Skeletal muscle tissue (tissue), 4 donors: Measurements from ENCODE around the gene SOWAHB. TPM values are rescaled to one million over a fixed set of nuclear protein-coding genes. Genes with fewer than 3 reads are reported as not detected.

Experiments
- H3K27ac ChIP-seq: one replicate; pipeline ENCODE4 v1.7.0; 2013; ENCODE audit warnings: mild to moderate bottlenecking, low read depth, low read length, inconsistent platforms
- H3K27me3 ChIP-seq, 3 donors: one replicate each; pipeline ENCODE4 v1.7.0; 2013; ENCODE audit warnings: low read length in 3 of 3; ENCODE audit not compliant: control insufficient read depth in 3 of 3, insufficient read depth in 3 of 3
- H3K36me3 ChIP-seq, 3 donors: one replicate each; pipeline ENCODE4 v1.7.0; 2013; ENCODE audit warnings: low read length in 3 of 3; ENCODE audit not compliant: control insufficient read depth in 3 of 3, insufficient read depth in 3 of 3
- H3K4me1 ChIP-seq, 3 donors: one replicate each; pipeline ENCODE4 v1.7.0; 2013; ENCODE audit warnings: low read length in 3 of 3, mild to moderate bottlenecking in 3 of 3; ENCODE audit not compliant: control insufficient read depth in 3 of 3, insufficient read depth in 3 of 3
- H3K4me3 ChIP-seq, 3 donors: one replicate each; pipeline ENCODE4 v1.7.0; 2013; ENCODE audit warnings: low read length in 3 of 3
- H3K9ac ChIP-seq, 3 donors: one replicate each; pipeline ENCODE4 v1.7.0; 2013; ENCODE audit warnings: low read length in 3 of 3, mild to moderate bottlenecking in 3 of 3, moderate library complexity in 2 of 3, low read depth in 1 of 3
- H3K9me3 ChIP-seq, 3 donors: one replicate each; pipeline ENCODE4 v1.7.0; 2013; ENCODE audit warnings: low read length in 3 of 3; ENCODE audit not compliant: control insufficient read depth in 3 of 3
- total RNA-seq: library from RNA; depleted of rRNA; stranded (reverse); fragments of >200 nt; gene quantifications from one replicate; pipeline ENCODE4 v1.2.3, GENCODE V29; 2014
- donor health status: Osteomylitis.

Gene SOWAHB
- total RNA-seq, 1 donor from 2014 or later = under 0.01 TPM

DNA sequence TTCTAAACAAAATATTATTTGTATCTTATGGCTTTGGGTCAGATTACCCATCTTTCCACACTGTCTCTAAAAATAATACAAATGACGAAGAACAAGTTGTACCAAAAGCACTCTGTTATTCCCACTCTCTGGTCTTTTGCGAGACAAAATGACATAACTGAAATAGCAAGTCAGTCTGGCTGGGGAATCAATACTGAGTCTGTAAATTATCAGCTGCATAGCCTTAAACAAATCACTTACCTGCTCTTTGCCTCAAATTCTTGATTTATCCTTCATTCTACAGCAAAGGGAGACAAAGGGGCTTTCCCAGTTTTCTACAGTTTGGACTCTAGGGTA lies 40.9 kb downstream of the SOWAHB start:
- Histone ChIP-seq H3K4me1 (no peaks in the 10 kb centered on the region), H3K9me3 (no peaks in the 10 kb centered on the region), H3K27me3 (no peaks in the 10 kb centered on the region), H3K4me3 (no peak overlapping the region), H3K27ac (no peak overlapping the region), H3K9ac (no peak overlapping the region), H3K36me3 (no peaks in the 10 kb centered on the region)

DNA sequence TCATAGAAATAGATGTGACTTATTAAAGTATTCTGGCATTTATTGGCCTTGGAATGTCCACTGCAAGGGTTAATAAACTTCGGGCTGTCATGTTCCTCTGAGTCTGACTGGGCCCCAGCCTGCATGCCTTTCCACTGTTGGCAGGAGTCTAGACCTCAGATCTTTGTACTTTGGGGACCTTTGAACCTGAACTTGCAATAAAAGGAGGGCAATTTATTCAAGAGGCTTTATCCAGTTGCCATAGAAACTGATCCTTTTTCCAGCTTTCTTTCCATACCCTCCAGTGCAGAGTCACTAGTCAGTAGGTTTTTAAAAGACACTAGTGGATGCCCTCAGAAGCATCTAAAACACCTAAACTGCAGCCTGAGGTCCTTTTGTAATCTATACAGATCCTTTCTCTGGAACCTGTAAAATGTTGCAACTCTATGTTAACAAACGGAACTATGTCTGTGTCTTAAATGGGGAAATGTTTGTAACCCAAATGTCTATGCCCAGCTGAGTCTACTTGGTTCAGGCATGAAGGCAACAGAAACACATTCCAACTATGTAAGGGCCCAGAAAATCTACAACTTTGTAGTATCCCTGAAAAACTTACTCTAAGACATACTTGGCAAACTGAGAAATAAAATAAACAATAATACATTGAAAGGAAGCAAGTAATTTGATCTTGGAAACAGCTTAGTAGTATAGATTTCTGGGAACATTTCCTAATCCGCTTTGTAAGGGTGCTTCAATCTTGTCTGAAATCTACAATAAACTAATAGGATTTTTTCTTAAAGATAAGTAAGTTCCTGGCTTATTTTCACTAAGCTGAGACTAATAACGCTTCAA lies 41.5 kb downstream of the SOWAHB start:
- H3K4me3 ChIP-seq = no peak overlapping the region
- no peaks in the 10 kb centered on the region for H3K27me3 ChIP-seq
- no peaks in the 10 kb centered on the region for H3K9me3 ChIP-seq
- no peaks in the 10 kb centered on the region for H3K36me3 ChIP-seq
- no peak overlapping the region for H3K27ac ChIP-seq
- no peaks in the 10 kb centered on the region for H3K4me1 ChIP-seq
- H3K9ac ChIP-seq = no peak overlapping the region

DNA sequence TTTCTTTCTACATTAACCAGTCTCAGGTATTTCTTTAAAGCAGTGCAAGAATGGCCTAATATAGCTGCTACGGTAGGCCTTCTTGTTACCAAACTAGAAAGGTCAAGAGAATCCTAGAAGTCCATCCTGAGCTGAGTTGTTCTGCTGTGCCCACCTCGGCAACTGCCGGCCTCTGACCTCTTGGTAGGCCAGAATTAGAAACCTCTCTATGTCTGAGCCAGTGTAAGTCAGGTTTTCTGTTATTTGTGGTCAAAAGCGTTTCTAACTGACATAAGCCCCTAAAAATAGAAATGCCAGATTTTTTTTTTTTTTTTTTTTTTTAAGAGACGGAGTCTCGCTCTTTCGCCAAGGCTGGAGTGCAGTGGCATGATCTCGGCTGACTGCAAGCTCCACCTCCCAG lies 43.1 kb downstream of the SOWAHB start:
- Histone ChIP-seq H3K36me3 (no peaks in the 10 kb centered on the region), H3K4me3 (no peak overlapping the region), H3K4me1 (no peaks in the 10 kb centered on the region), H3K9ac (no peak overlapping the region), H3K27ac (no peak overlapping the region), H3K9me3 (no peaks in the 10 kb centered on the region), H3K27me3 (no peaks in the 10 kb centered on the region)

DNA sequence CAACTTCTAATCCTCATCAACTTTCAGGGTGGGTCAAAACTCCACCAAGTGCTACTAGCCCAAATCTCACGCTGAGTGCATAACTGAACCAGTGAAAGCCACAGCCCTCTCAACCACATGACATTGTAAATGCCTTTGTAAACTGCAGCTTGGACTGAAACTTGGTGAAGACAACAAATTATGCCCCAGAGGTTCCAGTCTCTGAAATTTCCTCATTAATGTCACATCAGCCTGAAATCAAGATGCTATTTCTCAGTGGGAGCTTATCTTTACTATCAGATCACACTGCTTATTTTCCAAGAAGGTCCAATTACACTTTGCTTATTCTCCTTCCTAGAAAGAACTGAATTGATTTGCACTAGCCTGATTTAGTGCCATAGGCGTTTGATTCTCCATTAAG lies 46.6 kb downstream of the SOWAHB start:
- no peaks in the 10 kb centered on the region for H3K9me3 ChIP-seq
- H3K4me1 ChIP-seq = no peaks in the 10 kb centered on the region
- no peak overlapping the region for H3K9ac ChIP-seq
- H3K27ac ChIP-seq = no peak overlapping the region
- H3K36me3 ChIP-seq = no peaks in the 10 kb centered on the region
- H3K4me3 ChIP-seq = no peak overlapping the region
- no peaks in the 10 kb centered on the region for H3K27me3 ChIP-seq

DNA sequence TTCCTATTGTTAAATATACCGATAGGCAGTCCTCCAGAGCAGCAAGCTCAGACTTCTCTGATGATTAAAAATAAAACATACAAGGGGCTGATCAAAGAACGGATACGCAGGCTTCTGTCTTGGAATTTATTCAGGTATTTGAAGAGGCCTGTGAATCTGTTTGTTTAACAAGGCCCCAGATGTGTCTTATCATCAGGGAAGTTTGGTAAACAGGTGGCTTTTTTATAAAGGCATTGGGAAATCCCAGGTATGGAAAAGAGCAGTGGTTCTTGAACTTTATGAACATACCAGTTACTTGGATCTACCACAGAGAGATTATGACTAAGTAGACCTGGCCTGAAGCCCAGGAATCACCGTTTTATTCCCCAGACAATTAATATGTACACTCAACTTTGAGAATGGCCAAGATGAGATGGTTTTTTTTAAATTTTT lies 47.9 kb downstream of the SOWAHB start:
- Histone ChIP-seq H3K4me3 (no peak overlapping the region), H3K9me3 (no peaks in the 10 kb centered on the region), H3K27me3 (no peaks in the 10 kb centered on the region), H3K4me1 (no peaks in the 10 kb centered on the region), H3K9ac (no peak overlapping the region), H3K36me3 (no peaks in the 10 kb centered on the region), H3K27ac (no peak overlapping the region)

Other genes with a start within 250 kb of the SOWAHB start
- 325 TPM for gene SEPTIN11, start 51.6 kb upstream of the SOWAHB start, total RNA-seq
- gene CCNI, start 177.8 kb upstream of the SOWAHB start, total RNA-seq = 152 TPM